Glutamatergic neuron (in vitro differentiated cells): ENCODE measurements around the gene MN1. TPM values are rescaled to one million over a fixed set of nuclear protein-coding genes. Genes with fewer than 3 reads are reported as not detected.

Experiments used
- DNase-seq: peaks from one replicate; pipeline ENCODE4 v3.0.0; 2022
- H3K27ac Mint-ChIP-seq: one replicate; pipeline ENCODE4 v1.8.0; 2020; ENCODE audit warnings: mild to moderate bottlenecking, mixed read lengths, inconsistent platforms; ENCODE audit not compliant: unreplicated experiment
- H3K27me3 Mint-ChIP-seq: one replicate; pipeline ENCODE4 v1.8.0; 2020; ENCODE audit warnings: mild to moderate bottlenecking, moderate library complexity, mixed read lengths, inconsistent platforms; ENCODE audit not compliant: unreplicated experiment
- H3K36me3 Mint-ChIP-seq: one replicate; pipeline ENCODE4 v1.8.0; 2020; ENCODE audit warnings: mild to moderate bottlenecking, mixed read lengths, inconsistent platforms; ENCODE audit not compliant: unreplicated experiment
- H3K4me1 Mint-ChIP-seq: one replicate; pipeline ENCODE4 v1.8.0; 2020; ENCODE audit warnings: mild to moderate bottlenecking, low read depth, mixed read lengths, inconsistent platforms; ENCODE audit not compliant: unreplicated experiment
- H3K4me3 Mint-ChIP-seq: one replicate; pipeline ENCODE4 v1.8.0; 2020; ENCODE audit warnings: mild to moderate bottlenecking, mixed read lengths, inconsistent platforms; ENCODE audit not compliant: unreplicated experiment
- H3K9me3 Mint-ChIP-seq: one replicate; pipeline ENCODE4 v1.8.0; 2020; ENCODE audit warnings: mild to moderate bottlenecking, moderate library complexity, mixed read lengths, inconsistent platforms; ENCODE audit not compliant: unreplicated experiment
- total RNA-seq: library from RNA; stranded (reverse); fragmentation: NEBNext Ultra II Directional; extraction: Animal tissue kit (Norgen Biotek cat#: 25700); gene quantifications from one replicate; pipeline ENCODE4 v1.2.1, GENCODE V29; 2021; ENCODE audit not compliant: unreplicated experiment
- TF ChIP-seq, protein P1 (sequence below): fragments of 200-600 bp; sonication (generic); IDR thresholded peaks from one replicate; pipeline ENCODE4 v1.5.0; 2021; ENCODE audit not compliant: partially characterized antibody, unreplicated experiment

Gene MN1
- total RNA-seq, 1 donor from 2014 or later: 0.91 TPM

- H3K9me3 Mint-ChIP-seq: no peaks in the 10 kb centered on the region
- peaks cover 11% of the 10 kb centered on the region for H3K4me1 Mint-ChIP-seq
- no peak overlapping the region for H3K27ac Mint-ChIP-seq
- H3K4me3 Mint-ChIP-seq: no peak overlapping the region
- H3K36me3 Mint-ChIP-seq: no peaks in the 10 kb centered on the region
- no peak for DNase-seq
- peaks cover 3% of the 10 kb centered on the region for H3K27me3 Mint-ChIP-seq
- TF ChIP-seq, protein P1, sequence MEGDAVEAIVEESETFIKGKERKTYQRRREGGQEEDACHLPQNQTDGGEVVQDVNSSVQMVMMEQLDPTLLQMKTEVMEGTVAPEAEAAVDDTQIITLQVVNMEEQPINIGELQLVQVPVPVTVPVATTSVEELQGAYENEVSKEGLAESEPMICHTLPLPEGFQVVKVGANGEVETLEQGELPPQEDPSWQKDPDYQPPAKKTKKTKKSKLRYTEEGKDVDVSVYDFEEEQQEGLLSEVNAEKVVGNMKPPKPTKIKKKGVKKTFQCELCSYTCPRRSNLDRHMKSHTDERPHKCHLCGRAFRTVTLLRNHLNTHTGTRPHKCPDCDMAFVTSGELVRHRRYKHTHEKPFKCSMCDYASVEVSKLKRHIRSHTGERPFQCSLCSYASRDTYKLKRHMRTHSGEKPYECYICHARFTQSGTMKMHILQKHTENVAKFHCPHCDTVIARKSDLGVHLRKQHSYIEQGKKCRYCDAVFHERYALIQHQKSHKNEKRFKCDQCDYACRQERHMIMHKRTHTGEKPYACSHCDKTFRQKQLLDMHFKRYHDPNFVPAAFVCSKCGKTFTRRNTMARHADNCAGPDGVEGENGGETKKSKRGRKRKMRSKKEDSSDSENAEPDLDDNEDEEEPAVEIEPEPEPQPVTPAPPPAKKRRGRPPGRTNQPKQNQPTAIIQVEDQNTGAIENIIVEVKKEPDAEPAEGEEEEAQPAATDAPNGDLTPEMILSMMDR: no peak
These were observed 29.2 kb downstream of the MN1 start for GRCh38 chr22:27772081-27772983.

- Mint-ChIP-seq H3K9me3 (no peaks in the 10 kb centered on the region), H3K36me3 (no peaks in the 10 kb centered on the region), H3K27ac (no peak overlapping the region), H3K4me3 (no peak overlapping the region), H3K4me1 (peaks cover 11% of the 10 kb centered on the region), H3K27me3 (peaks cover 2% of the 10 kb centered on the region)
- TF ChIP-seq, protein P1: no peak
- no peak for DNase-seq
These were observed 29.9 kb downstream of the MN1 start for GRCh38 chr22:27771637-27772036.

GRCh38 chr22:27769012-27769411, 32.5 kb downstream of the MN1 start:
- Mint-ChIP-seq H3K27me3 (peaks cover 2% of the 10 kb centered on the region), H3K4me3 (no peak overlapping the region), H3K27ac (no peak overlapping the region)

GRCh38 chr22:27768027-27768653, 33.4 kb downstream of the MN1 start:
- DNase-seq: no peak
- Mint-ChIP-seq H3K9me3 (peaks cover 4% of the 10 kb centered on the region), H3K36me3 (no peaks in the 10 kb centered on the region), H3K27me3 (peaks cover 2% of the 10 kb centered on the region), H3K4me1 (peaks cover 2% of the 10 kb centered on the region), H3K4me3 (no peak overlapping the region), H3K27ac (no peak overlapping the region)
- TF ChIP-seq, protein P1: no peak

More at GRCh38 chr22:27769012-27769411, 32.5 kb downstream of the MN1 start:
- no peak for DNase-seq
- Mint-ChIP-seq H3K9me3 (no peaks in the 10 kb centered on the region), H3K36me3 (no peaks in the 10 kb centered on the region), H3K4me1 (peaks cover 2% of the 10 kb centered on the region)
- TF ChIP-seq, protein P1: no peak

DNA sequence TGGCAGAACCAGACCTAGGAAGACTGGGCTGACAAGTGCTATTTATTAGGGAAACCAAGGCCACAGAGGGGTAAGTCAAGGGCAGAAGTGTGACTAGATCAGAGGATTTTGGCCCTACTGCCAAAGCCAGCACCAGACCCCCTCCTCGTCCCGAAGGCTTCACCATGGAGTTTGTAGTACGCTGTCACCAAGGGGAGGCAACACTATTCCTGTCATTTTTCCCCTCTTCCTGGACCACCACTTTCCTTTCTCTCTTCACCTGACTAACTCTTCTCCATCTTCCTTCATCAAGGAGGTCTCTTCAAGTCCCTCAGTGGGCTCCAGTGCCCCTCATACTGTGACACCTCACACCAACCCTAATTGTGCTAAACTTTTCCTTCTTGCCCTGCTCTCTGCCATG, 34.9 kb downstream of the MN1 start:
- H3K4me1 Mint-ChIP-seq: peaks cover 2% of the 10 kb centered on the region
- DNase-seq: no peak
- no peak overlapping the region for H3K4me3 Mint-ChIP-seq
- peaks cover 2% of the 10 kb centered on the region for H3K27me3 Mint-ChIP-seq
- H3K27ac Mint-ChIP-seq: no peak overlapping the region
- TF ChIP-seq, protein P1: no peak
- H3K9me3 Mint-ChIP-seq: peaks cover 4% of the 10 kb centered on the region
- H3K36me3 Mint-ChIP-seq: no peaks in the 10 kb centered on the region
